GM23248 (cell line): Measurements from ENCODE around the gene PRODH. TPM values are rescaled to one million over a fixed set of nuclear protein-coding genes. Genes with fewer than 3 reads are reported as not detected.
"Not testable (repeated sequence)": the region's sequence is repeated elsewhere in the genome, so short reads cannot be mapped to it uniquely, and the experiment has no call there.

Source experiments
- DNase-seq: peaks from one replicate; pipeline ENCODE4 v3.0.0-alpha.2; 2015
- H2AFZ ChIP-seq: fragments of 200-600 bp; sonication (generic); 2 replicates; pipeline ENCODE4 v1.6.1; 2016; ENCODE audit warnings: antibody characterized with exemption
- H3F3A ChIP-seq: fragments of 200-600 bp; sonication (generic); 2 replicates; pipeline ENCODE4 v1.6.1; 2016; ENCODE audit warnings: mild to moderate bottlenecking, antibody characterized with exemption, mixed run types; ENCODE audit not compliant: insufficient read depth
- H3K27ac ChIP-seq: fragments of 200-600 bp; sonication (generic); 2 replicates; pipeline ENCODE4 v1.5.1; 2016; ENCODE audit warnings: mild to moderate bottlenecking
- H3K27me3 ChIP-seq: fragments of 200-600 bp; sonication (generic); replicated peaks from 2 replicates; pipeline ENCODE4 v1.6.1; 2016; ENCODE audit warnings: mild to moderate bottlenecking; ENCODE audit not compliant: insufficient read depth
- H3K36me3 ChIP-seq: fragments of 200-600 bp; sonication (generic); 2 replicates; pipeline ENCODE4 v1.6.1; 2016; ENCODE audit warnings: low read depth, mild to moderate bottlenecking
- H3K4me1 ChIP-seq: fragments of 200-600 bp; sonication (generic); 2 replicates; pipeline ENCODE4 v1.6.1; 2016; ENCODE audit warnings: mild to moderate bottlenecking; ENCODE audit not compliant: insufficient read depth
- H3K4me2 ChIP-seq: fragments of 200-600 bp; sonication (generic); one replicate; pipeline ENCODE4 v1.6.1; 2016; ENCODE audit warnings: mild to moderate bottlenecking; ENCODE audit not compliant: unreplicated experiment
- H3K4me3 ChIP-seq: fragments of 200-600 bp; sonication (generic); 2 replicates; pipeline ENCODE4 v1.5.1; 2016; ENCODE audit warnings: mild to moderate bottlenecking
- H3K79me2 ChIP-seq: fragments of 200-600 bp; sonication (generic); 2 replicates; pipeline ENCODE4 v1.6.1; 2016; ENCODE audit warnings: mild to moderate bottlenecking; ENCODE audit not compliant: insufficient read depth
- H3K9ac ChIP-seq: fragments of 200-600 bp; sonication (generic); 2 replicates; pipeline ENCODE4 v1.6.1; 2016; ENCODE audit warnings: mild to moderate bottlenecking
- H3K9me2 ChIP-seq: fragments of 200-600 bp; sonication (generic); 2 replicates; pipeline ENCODE4 v1.6.1; 2016; ENCODE audit warnings: mixed run types, mild to moderate bottlenecking, moderate library complexity; ENCODE audit not compliant: insufficient read depth
- H3K9me3 ChIP-seq: fragments of 200-600 bp; sonication (generic); one replicate; pipeline ENCODE4 v1.6.1; 2017; ENCODE audit warnings: low read depth
- H4K20me1 ChIP-seq: fragments of 200-600 bp; sonication (generic); 2 replicates; pipeline ENCODE4 v1.6.0; 2016; ENCODE audit not compliant: insufficient read depth
- EZH2 ChIP-seq: fragments of 200-600 bp; sonication (generic); IDR thresholded peaks from 2 replicates; pipeline ENCODE4 v1.6.1; 2018; ENCODE audit warnings: antibody characterized with exemption, mild to moderate bottlenecking; ENCODE audit not compliant: insufficient read depth, poor library complexity, severe bottlenecking
- EZH2phosphoT487 ChIP-seq: fragments of 200-600 bp; sonication (generic); IDR thresholded peaks from 2 replicates; pipeline ENCODE4 v1.6.1; 2018; ENCODE audit warnings: antibody characterized with exemption, moderate library complexity, mild to moderate bottlenecking, low read depth; ENCODE audit not compliant: insufficient read depth
- WGBS, 2 experiments: methylation state at CpG; one replicate each; pipeline ENCODE4 v1.1.6; 2015 to 2017; ENCODE audit warnings: low lambda C conversion rate in 2 of 2, low coverage in 1 of 2; ENCODE audit errors: missing lambda C conversion rate in 2 of 2; 5-methylcytosine and 5-hydroxymethylcytosine counted together
- in situ Hi-C: fragments of 300-500 bp; cut with MboI; formaldehyde crosslinking; loops from 2 replicates; pipeline ENCODE4 v1.15.0; 2020
- polyA plus RNA-seq: library from polyadenylated mRNA; unstranded; fragments of >200 nt; fragmentation: Nextera tagmentation; extraction: Ambion mirVana; gene quantifications from 2 replicates; pipeline ENCODE4 v1.2.1, GENCODE V29; 2016
- total RNA-seq: library from RNA; depleted of rRNA; stranded (reverse); fragments of >200 nt; shearing (Covaris generic); gene quantifications from 2 replicates; pipeline ENCODE4 v1.2.3, GENCODE V29; 2014

The PRODH gene
- total and polyA plus RNA-seq, 2 experiments from 2014 or later, result not detected

DNA sequence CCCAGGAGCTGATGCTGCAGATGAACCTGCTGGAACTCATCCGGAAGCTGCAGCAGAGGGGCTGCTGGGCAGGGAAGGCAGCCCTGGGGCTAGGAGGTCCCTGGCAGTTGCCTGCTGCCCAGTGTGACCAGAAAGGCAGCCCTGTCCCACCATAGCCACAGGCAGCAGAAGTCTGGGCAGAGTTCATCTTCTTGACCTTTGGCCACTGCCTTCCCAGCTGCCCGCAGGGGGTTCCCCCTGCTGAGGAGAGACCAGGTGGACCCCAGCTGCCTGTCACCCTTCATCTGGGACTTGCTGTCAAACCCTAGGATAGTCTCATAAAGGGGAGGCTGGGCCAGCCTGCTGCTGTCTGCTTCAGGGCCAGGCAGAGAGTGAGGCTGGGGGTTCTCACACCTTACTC lies 24.6 kb downstream of the PRODH start:
- in situ Hi-C loops, H3K4me2 ChIP-seq, H4K20me1 ChIP-seq, H3K79me2 ChIP-seq, H3K27ac ChIP-seq, H3K36me3 ChIP-seq, DNase-seq, H3K9me2 ChIP-seq, H3K27me3 ChIP-seq, H3K9ac ChIP-seq, H3K9me3 ChIP-seq, H3F3A ChIP-seq, H3K4me1 ChIP-seq, H3K4me3 ChIP-seq, H2AFZ ChIP-seq: not testable (repeated sequence)
- no CpG with 5 or more reads among the region's 2 CpGs for WGBS, 2 experiments

DNA sequence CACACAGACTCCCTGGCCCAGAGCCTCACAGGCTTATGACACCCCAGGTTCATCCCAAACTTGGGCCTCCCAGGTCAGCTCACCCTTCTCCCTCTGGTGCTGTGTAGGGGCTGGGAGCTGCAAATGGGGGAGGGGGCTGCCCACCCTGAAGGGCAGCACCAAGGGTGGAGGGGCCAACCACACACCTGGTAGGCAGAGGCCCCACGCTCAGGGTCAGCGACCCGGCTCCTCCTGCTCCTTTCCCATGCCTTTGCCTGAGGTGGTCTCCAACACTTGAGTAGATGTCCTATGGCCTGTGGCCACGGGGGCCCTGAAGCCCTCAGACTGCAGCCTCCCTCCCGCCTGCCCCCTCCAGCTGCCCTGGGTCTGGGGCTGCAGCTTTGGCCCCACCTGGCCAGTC lies 26.5 kb downstream of the PRODH start:
- DNase-seq, result no peak
- no peak overlapping the region for H3K27ac ChIP-seq
- WGBS, 2 experiments, result no CpG with 5 or more reads among the region's 5 CpGs
- no peaks in the 10 kb centered on the region for H3K27me3 ChIP-seq
- H2AFZ ChIP-seq, result no peak overlapping the region
- no peak overlapping the region for H3K4me3 ChIP-seq
- no peaks in the 10 kb centered on the region for H3K79me2 ChIP-seq
- no peaks in the 10 kb centered on the region for H3F3A ChIP-seq
- no peaks in the 10 kb centered on the region for H3K9me3 ChIP-seq
- TF ChIP-seq EZH2, result no peak
- no peak for TF ChIP-seq EZH2phosphoT487
- H3K9ac ChIP-seq, result no peak overlapping the region
- in situ Hi-C loops, result no loop called here
- no peaks in the 10 kb centered on the region for H3K9me2 ChIP-seq
- H4K20me1 ChIP-seq, result no peaks in the 10 kb centered on the region
- no peak overlapping the region for H3K4me2 ChIP-seq
- no peaks in the 10 kb centered on the region for H3K36me3 ChIP-seq
- H3K4me1 ChIP-seq, result no peaks in the 10 kb centered on the region

DNA sequence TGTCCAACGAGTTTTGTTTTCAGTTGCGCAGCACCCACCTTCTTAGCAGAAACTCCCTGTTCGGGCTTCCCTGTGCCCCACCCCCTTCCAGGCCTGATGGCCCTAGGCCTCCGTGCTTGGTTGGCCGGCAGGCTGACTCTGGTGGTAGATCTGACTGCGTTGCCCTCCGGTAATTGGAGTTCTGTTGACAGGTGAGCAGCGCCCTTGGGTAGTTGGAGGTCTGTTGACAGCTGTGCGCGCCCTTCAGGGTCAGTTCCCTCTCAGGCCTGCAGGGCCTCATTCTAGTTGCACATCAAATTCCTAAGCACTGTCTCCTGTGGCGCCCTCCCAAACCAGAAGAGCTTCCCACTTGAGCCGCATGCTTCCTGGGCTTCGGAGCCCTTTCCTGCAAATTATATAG lies 29.2 kb downstream of the PRODH start:
- no peaks in the 10 kb centered on the region for H3K36me3 ChIP-seq
- TF ChIP-seq EZH2 (no peak), EZH2phosphoT487 (no peak)
- no peak overlapping the region for H3K27ac ChIP-seq
- no peak overlapping the region for H2AFZ ChIP-seq
- no peak for DNase-seq
- H3K9me2 ChIP-seq, result no peaks in the 10 kb centered on the region
- no peaks in the 10 kb centered on the region for H3K27me3 ChIP-seq
- no peak overlapping the region for H3K9ac ChIP-seq
- no peaks in the 10 kb centered on the region for H4K20me1 ChIP-seq
- no peak overlapping the region for H3K4me2 ChIP-seq
- no peaks in the 10 kb centered on the region for H3F3A ChIP-seq
- H3K4me3 ChIP-seq, result no peak overlapping the region
- in situ Hi-C loops, result no loop called here
- no CpG with 5 or more reads among the region's 13 CpGs for WGBS, 2 experiments
- H3K9me3 ChIP-seq, result no peaks in the 10 kb centered on the region
- H3K79me2 ChIP-seq, result no peaks in the 10 kb centered on the region
- no peaks in the 10 kb centered on the region for H3K4me1 ChIP-seq

DNA sequence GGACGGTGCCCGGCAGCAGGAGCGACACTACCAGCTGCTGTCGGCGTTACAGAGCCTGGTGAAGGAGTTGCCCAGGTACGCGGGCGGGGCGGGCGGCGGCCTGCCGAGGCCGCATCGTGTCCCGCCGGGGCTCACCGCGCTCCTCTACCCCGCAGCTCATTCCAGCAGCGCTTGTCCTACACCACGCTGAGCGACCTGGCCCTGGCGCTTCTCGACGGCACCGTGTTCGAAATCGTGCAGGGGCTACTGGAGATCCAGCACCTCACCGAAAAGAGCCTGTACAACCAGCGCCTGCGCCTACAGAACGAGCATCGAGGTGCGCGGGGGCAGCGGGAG lies 29.7 kb downstream of the PRODH start:
- H3K36me3 ChIP-seq, H3K4me3 ChIP-seq, H3K4me1 ChIP-seq, H3K27ac ChIP-seq, H3F3A ChIP-seq, H3K9ac ChIP-seq, DNase-seq, H4K20me1 ChIP-seq, in situ Hi-C loops, H2AFZ ChIP-seq, H3K27me3 ChIP-seq, H3K9me2 ChIP-seq, H3K79me2 ChIP-seq, H3K9me3 ChIP-seq, H3K4me2 ChIP-seq: not testable (repeated sequence)
- no CpG with 5 or more reads among the region's 36 CpGs for WGBS, 2 experiments

DNA sequence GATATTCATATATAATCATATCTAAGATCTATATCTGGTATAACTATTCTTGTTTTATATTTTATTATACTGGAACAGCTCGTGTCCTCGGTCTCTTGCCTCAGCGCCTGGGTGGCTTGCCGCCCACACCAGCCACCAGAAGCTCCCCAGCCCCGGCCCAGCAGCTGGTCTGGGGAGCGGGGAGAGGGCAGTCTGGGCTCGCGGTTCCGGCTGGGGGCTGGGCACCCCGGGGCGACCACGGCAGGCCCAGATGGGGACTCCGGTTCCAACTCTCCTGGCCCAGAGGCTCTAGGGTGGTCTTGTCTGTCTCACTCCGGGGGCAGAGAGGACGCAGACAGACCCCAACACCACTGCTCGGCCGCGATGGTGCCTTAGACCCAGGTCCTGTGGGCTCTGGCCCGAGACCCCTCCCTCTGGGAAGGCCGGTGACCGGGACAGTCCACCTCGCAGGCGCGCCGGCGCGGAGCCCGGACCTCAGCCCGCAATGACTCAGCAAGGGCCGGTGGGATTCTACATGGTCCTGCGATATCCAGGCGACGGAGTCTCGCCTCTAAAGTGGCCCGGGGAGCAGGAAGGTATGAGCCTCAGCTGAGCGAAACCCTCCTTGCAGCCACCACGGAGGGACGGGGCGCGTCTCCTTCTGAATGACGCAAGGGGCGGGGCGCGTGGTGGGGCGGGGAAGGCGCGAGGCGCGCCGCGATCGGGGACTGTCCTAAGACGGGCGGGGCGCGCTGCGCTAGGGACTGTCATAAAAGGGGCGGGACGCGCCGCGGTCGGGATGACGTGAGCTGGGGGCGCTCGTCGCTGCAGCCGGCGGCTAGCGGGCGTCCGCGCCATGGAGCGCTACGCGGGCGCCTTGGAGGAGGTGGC lies 30.3 kb downstream of the PRODH start, which contains the start of gene DGCR6:
TSS of gene DGCR6 (plus strand) at position 781 of the 870 bp plus-strand sequence. CDS start at position 836, 55 bp downstream.
- H2AFZ ChIP-seq, result no peak within 1 kb of the TSS
- in situ Hi-C loops, result no loop called here
- H3F3A ChIP-seq, result no peaks in the 10 kb centered on the region
- no peaks in the 10 kb centered on the region for H3K9me3 ChIP-seq
- no peak within 1 kb of the TSS for H3K4me3 ChIP-seq
- no peaks in the 10 kb centered on the region for H4K20me1 ChIP-seq
- no peaks in the 10 kb centered on the region for H3K79me2 ChIP-seq
- no peak for DNase-seq
- H3K4me1 ChIP-seq, result no peaks in the 10 kb centered on the region
- H3K27me3 ChIP-seq, result no peaks in the 10 kb centered on the region
- no peak within 1 kb of the TSS for H3K9ac ChIP-seq
- TF ChIP-seq EZH2phosphoT487 (no peak), EZH2 (no peak)
- H3K9me2 ChIP-seq, result no peaks in the 10 kb centered on the region
- no CpG with 5 or more reads among the region's 77 CpGs for WGBS, 2 experiments
- no peaks in the 10 kb centered on the region for H3K36me3 ChIP-seq
- no peak within 1 kb of the TSS for H3K4me2 ChIP-seq
- H3K27ac ChIP-seq, result no peak within 1 kb of the TSS

DNA sequence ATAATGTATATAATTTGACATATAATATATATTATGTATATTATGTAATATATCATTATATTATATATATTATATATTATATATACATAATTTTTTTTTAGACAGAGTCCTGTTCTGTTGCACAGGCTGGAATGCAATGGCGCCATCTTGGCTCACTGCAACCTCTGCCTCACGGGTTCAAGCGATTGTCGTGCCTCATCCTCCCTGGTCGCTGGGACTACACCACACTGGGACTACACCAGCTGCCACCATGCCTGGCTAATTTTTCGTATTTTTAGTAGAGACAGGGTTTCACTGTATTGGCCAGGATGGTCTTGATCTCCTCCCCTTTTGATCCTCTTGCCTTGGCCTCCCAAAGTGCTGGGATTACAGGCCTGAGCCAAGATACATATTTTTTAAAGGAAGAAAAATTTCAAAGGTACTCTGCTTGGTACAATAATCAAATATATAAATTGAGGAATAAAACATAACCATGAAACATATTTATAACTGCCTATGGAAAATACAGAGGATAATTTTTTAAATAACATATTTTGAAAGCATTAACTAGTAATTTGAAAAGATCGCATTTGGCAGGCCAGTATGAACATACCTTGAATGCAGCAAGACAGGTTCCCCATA lies 39.9 kb downstream of the PRODH start:
- DNase-seq, H3K4me3 ChIP-seq, H3K9me3 ChIP-seq, H3K79me2 ChIP-seq, H3K4me2 ChIP-seq, H2AFZ ChIP-seq, H4K20me1 ChIP-seq, H3K9me2 ChIP-seq, H3K4me1 ChIP-seq, H3K36me3 ChIP-seq, H3K27ac ChIP-seq, H3K27me3 ChIP-seq, in situ Hi-C loops, H3K9ac ChIP-seq, H3F3A ChIP-seq: not testable (repeated sequence)
- 59 to 68% methylated on average over 6 of the region's 7 CpGs for WGBS, 2 experiments

DNA sequence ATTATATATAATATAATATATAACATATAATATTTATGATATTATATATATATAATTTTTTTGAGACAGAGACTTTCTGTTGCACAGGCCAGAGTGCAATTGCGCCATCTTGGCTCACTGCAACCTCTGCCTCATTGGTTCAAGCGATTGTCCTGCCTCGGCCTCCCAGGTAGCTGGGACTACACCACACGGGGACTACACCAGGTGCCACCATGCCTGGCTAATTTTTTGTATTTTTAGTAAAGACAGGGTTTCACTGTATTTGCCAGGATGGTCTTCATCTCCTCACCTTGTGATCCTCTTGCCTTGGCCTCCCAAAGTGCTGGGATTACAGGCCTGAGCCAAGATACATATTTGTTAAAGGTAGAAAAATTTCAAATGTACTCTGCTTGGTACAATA lies 42.3 kb downstream of the PRODH start:
- H3K27me3 ChIP-seq, H3K4me3 ChIP-seq, DNase-seq, H3K4me1 ChIP-seq, H3K9me2 ChIP-seq, H3K79me2 ChIP-seq, H3K4me2 ChIP-seq, H2AFZ ChIP-seq, H3K27ac ChIP-seq, H3K36me3 ChIP-seq, in situ Hi-C loops, H3K9ac ChIP-seq, H3F3A ChIP-seq, H4K20me1 ChIP-seq, H3K9me3 ChIP-seq: not testable (repeated sequence)
- no CpG with 5 or more reads among the region's 4 CpGs for WGBS, 2 experiments
